Measurements from ENCODE around the gene SIAH2. TPM values are rescaled to one million over a fixed set of nuclear protein-coding genes. Genes with fewer than 3 reads are reported as not detected.

SIAH2 gene
- total RNA-seq, 6 experiments from 2014 or later = 20.5 to 53.0 (median 36.5) TPM

DNA sequence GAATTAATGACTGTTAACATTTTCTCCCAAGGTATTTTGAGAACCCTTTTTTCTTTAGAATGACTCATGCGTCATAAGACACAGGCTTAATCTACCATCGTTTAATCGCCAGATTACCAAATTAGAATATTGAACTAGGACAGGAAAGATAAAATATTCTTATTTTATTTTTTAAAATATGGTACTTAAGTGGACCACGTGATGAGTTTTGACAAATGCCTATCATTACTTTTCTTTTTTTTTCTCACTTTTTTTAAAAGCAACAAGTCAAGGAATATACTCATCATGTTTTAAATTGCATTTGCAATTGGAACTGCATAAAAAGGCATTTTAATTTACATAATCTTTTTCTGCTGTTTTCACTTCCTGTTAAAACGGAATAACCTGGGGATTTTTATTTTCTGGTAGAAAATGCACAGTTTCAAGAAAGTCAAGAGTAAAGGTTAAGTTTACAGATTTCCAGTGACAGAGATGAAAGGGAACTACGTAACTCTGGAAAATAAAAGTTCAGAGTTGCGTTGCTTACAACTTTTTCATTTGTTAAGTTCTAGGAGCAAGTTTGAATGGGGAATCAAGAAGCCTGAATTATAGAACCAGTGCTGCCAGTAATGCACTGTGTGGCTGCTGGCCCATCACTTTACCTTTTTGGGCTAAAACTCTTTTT is 23.6 kb downstream of the SIAH2 start:
- Histone ChIP-seq H3K27ac (peak overlapping the region; percentile 72 to 94 (median 83)), H3K4me1 (peaks cover 0 to 95% (median 45%) of the 10 kb centered on the region in 4 donors)
- no peak for TF ChIP-seq POLR2A (IDR thresholded peaks at IDR 0.05)
- no peak for TF ChIP-seq CTCF (IDR thresholded peaks at IDR 0.05)

GRCh38 chr3:150738688-150739087 is 24.3 kb downstream of the SIAH2 start:
- H3K36me3 ChIP-seq = peaks cover 0 to 12% (median 0%) of the 10 kb centered on the region in 4 donors
- H3K27ac ChIP-seq = peak overlapping the region; percentile 56 to 94 (median 83)
- H3K27me3 ChIP-seq = no peaks in the 10 kb centered on the region
- TF ChIP-seq CTCF (IDR thresholded peaks at IDR 0.05) = no peak
- TF ChIP-seq POLR2A (IDR thresholded peaks at IDR 0.05) = no peak
- peaks cover 0 to 94% (median 44%) of the 10 kb centered on the region in 4 donors for H3K4me1 ChIP-seq
- no peak overlapping the region for H3K4me3 ChIP-seq
- no peaks in the 10 kb centered on the region for H3K9me3 ChIP-seq
- 31% methylated on average over 4 of the region's 4 CpGs for WGBS (ENCODE audit: insufficient coverage, low coverage, low lambda C conversion rate, missing lambda C conversion rate)
- no peak for ATAC-seq
- DNase-seq = no peak
- intact Hi-C loops (cut with DNase I) = no loop called here

More for the DNA sequence above, 23.6 kb downstream of the SIAH2 start:
- Histone ChIP-seq H3K9me3 (no peaks in the 10 kb centered on the region), H3K27me3 (no peaks in the 10 kb centered on the region), H3K36me3 (peaks cover 0 to 12% (median 0%) of the 10 kb centered on the region in 4 donors), H3K4me3 (no peak overlapping the region)
- WGBS (ENCODE audit: insufficient coverage, low coverage, low lambda C conversion rate, missing lambda C conversion rate) = 36% methylated on average over 7 of the region's 7 CpGs
- DNase-seq = no peak
- peak in 3 of 4 donors; percentile 0 to 4 (median 1) for ATAC-seq
- intact Hi-C loops (cut with DNase I) = no loop called here

DNA sequence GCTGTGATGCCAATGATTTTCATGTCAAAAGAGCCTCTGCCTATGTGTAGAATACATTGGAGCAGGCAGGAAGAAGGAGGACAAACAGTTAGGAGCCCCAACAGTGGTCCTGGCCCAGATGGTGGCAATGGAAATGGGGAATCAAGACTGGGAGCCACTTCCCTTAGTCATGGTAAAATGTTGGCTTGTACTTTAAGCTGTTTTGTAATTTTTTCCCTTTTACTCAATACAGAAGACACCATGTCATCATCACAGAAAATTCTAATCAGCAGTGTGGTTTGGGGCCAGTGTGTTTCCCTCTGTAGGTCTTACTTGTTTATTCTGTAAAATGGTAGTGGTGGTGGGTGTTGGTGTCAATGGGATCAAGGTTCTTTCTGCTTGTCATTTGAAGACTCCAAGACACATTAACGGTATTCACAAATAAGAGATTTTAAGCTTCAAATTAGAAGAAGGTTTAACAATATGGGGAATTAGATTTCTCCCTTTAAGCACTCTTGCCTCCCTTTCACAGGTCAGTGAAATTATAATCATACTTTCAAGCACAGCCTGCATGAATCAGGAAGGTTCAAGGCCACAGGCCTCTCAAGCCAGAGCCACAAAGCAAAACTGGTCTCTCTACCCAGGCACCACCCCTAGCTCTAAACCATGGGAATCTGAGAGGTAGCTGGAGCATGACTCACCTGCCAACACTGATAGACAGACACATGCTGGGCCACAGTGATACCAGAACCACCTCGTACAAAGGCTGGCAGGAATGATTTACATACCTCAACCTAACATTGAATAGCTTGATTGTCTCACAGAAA is 24.9 kb downstream of the SIAH2 start:
- Histone ChIP-seq H3K36me3 (peaks cover 0 to 12% (median 0%) of the 10 kb centered on the region in 4 donors), H3K27ac (peak overlapping the region; percentile 56 to 94 (median 83)), H3K4me3 (no peak overlapping the region), H3K4me1 (peaks cover 0 to 89% (median 44%) of the 10 kb centered on the region in 4 donors), H3K9me3 (no peaks in the 10 kb centered on the region), H3K27me3 (no peaks in the 10 kb centered on the region)
- ATAC-seq = peak; percentile 3 to 48 (median 8)
- intact Hi-C loops (cut with DNase I) = no loop called here
- TF ChIP-seq CTCF (IDR thresholded peaks at IDR 0.05) (no peak), POLR2A (IDR thresholded peaks at IDR 0.05) (peak; percentile 17)
- DNase-seq = peak in 2 of 3 donors; percentile 43 to 50
- 21% methylated on average over 2 of the region's 2 CpGs for WGBS (ENCODE audit: insufficient coverage, low coverage, low lambda C conversion rate, missing lambda C conversion rate)

- 27% methylated on average over 8 of the region's 8 CpGs for WGBS (ENCODE audit: insufficient coverage, low coverage, low lambda C conversion rate, missing lambda C conversion rate)
- no peak overlapping the region for H3K4me3 ChIP-seq
- peak; percentile 16 to 60 (median 35) for ATAC-seq
- peaks cover 0 to 10% (median 0%) of the 10 kb centered on the region in 4 donors for H3K36me3 ChIP-seq
- no peaks in the 10 kb centered on the region for H3K27me3 ChIP-seq
- no peak for TF ChIP-seq POLR2A (IDR thresholded peaks at IDR 0.05)
- peaks cover 0 to 82% (median 40%) of the 10 kb centered on the region in 4 donors for H3K4me1 ChIP-seq
- peak in 1 of 3 donors; percentile 86 for DNase-seq
- H3K9me3 ChIP-seq = no peaks in the 10 kb centered on the region
- H3K27ac ChIP-seq = peak overlapping the region; percentile 56 to 94 (median 83)
- intact Hi-C loops (cut with DNase I) = no loop called here
Observed at GRCh38 chr3:150736903-150737832, 25.8 kb downstream of the SIAH2 start.

Data from right lobe of liver (tissue), 6 donors.